GM23338 (cell line): ENCODE data around the gene YTHDF2. TPM values are rescaled to one million over a fixed set of nuclear protein-coding genes. Genes with fewer than 3 reads are reported as not detected.

ENCODE experiments used
- ATAC-seq: fragments of 200-7000 bp; cut with Tn5 transposase; 3 replicates; pipeline ENCODE4 v1.9.1; 2020
- DNase-seq: peaks from one replicate; pipeline ENCODE4 v3.0.0-alpha.2; 2015; ENCODE audit warnings: low spot score
- H2AFZ ChIP-seq: fragments of 200-600 bp; sonication (generic); 2 replicates; pipeline ENCODE4 v1.8.0; 2016; ENCODE audit warnings: antibody characterized with exemption, mild to moderate bottlenecking, moderate library complexity
- H3F3A ChIP-seq: fragments of 200-600 bp; sonication (generic); replicated peaks from 2 replicates; pipeline ENCODE4 v1.8.0; 2017; ENCODE audit warnings: antibody characterized with exemption, mixed run types, low read depth
- H3K27ac ChIP-seq: fragments of 200-600 bp; sonication (generic); 2 replicates; pipeline ENCODE4 v1.6.1; 2016; ENCODE audit warnings: low read depth
- H3K27me3 ChIP-seq: fragments of 200-600 bp; sonication (generic); 2 replicates; pipeline ENCODE4 v1.8.0; 2016; ENCODE audit warnings: mild to moderate bottlenecking, mixed run types, moderate library complexity; ENCODE audit not compliant: insufficient read depth
- H3K36me3 ChIP-seq: fragments of 200-600 bp; sonication (generic); 2 replicates; pipeline ENCODE4 v1.8.0; 2016; ENCODE audit warnings: mild to moderate bottlenecking; ENCODE audit not compliant: insufficient read depth
- H3K4me1 ChIP-seq: fragments of 200-600 bp; sonication (generic); 2 replicates; pipeline ENCODE4 v1.8.0; 2016; ENCODE audit warnings: mild to moderate bottlenecking, moderate library complexity; ENCODE audit not compliant: insufficient read depth
- H3K4me2 ChIP-seq: fragments of 200-600 bp; sonication (generic); 2 replicates; pipeline ENCODE4 v1.7.1; 2017; ENCODE audit warnings: mixed run types
- H3K4me3 ChIP-seq: fragments of 200-600 bp; sonication (generic); 2 replicates; pipeline ENCODE4 v1.6.1; 2016; ENCODE audit warnings: mixed run types
- H3K79me2 ChIP-seq: fragments of 200-600 bp; sonication (generic); replicated peaks from 2 replicates; pipeline ENCODE4 v1.8.0; 2017; ENCODE audit warnings: mild to moderate bottlenecking; ENCODE audit not compliant: insufficient read depth
- H3K9me2 ChIP-seq: fragments of 200-600 bp; sonication (generic); 2 replicates; pipeline ENCODE4 v1.8.0; 2017; ENCODE audit not compliant: insufficient read depth
- H4K20me1 ChIP-seq: fragments of 200-600 bp; sonication (generic); replicated peaks from 2 replicates; pipeline ENCODE4 v1.8.0; 2017; ENCODE audit warnings: mild to moderate bottlenecking; ENCODE audit not compliant: insufficient read depth
- H3K27ac Mint-ChIP-seq: 2 replicates; pipeline ENCODE4 v1.8.0; 2020; ENCODE audit warnings: inconsistent platforms, mild to moderate bottlenecking, moderate library complexity, mixed read lengths
- H3K27me3 Mint-ChIP-seq: 3 replicates; pipeline ENCODE4 v1.8.0; 2022; ENCODE audit warnings: low read depth, mild to moderate bottlenecking, moderate library complexity, mixed read lengths, inconsistent platforms; ENCODE audit not compliant: insufficient read depth, poor library complexity
- H3K36me3 Mint-ChIP-seq: 3 replicates; pipeline ENCODE4 v1.8.0; 2021; ENCODE audit warnings: low read depth, mild to moderate bottlenecking, inconsistent platforms, moderate library complexity, mixed read lengths
- H3K4me1 Mint-ChIP-seq: 3 replicates; pipeline ENCODE4 v1.8.0; 2020; ENCODE audit warnings: mild to moderate bottlenecking, inconsistent platforms, mixed read lengths
- H3K4me3 Mint-ChIP-seq: 3 replicates; pipeline ENCODE4 v1.8.0; 2021; ENCODE audit warnings: moderate library complexity, mild to moderate bottlenecking, inconsistent platforms, mixed read lengths
- H3K9me3 Mint-ChIP-seq: 3 replicates; pipeline ENCODE4 v1.8.0; 2020; ENCODE audit warnings: moderate library complexity, mild to moderate bottlenecking, inconsistent platforms, mixed read lengths
- CREB1 ChIP-seq: fragments of 250-450 bp; sonication (Bioruptor Pico); IDR thresholded peaks from 2 replicates; pipeline ENCODE4 v1.5.0; 2020; ENCODE audit warnings: low read depth, mild to moderate bottlenecking, moderate library complexity
- EZH2 ChIP-seq: fragments of 200-600 bp; sonication (generic); IDR thresholded peaks from one replicate; pipeline ENCODE4 v1.8.0; 2017; ENCODE audit warnings: antibody characterized with exemption, mild to moderate bottlenecking, low read depth; ENCODE audit not compliant: unreplicated experiment
- JUNB ChIP-seq: IDR thresholded peaks from one replicate; pipeline ENCODE4 v1.6.1; 2016; ENCODE audit warnings: antibody characterized with exemption; ENCODE audit not compliant: unreplicated experiment
- NANOG ChIP-seq: IDR thresholded peaks from 2 replicates; pipeline ENCODE4 v1.6.1; 2016; ENCODE audit warnings: antibody characterized with exemption, borderline replicate concordance
- POLR2AphosphoS5 ChIP-seq: IDR thresholded peaks from 2 replicates; pipeline ENCODE4 v1.6.1; 2016; ENCODE audit warnings: antibody characterized with exemption, low read depth
- STAT1 ChIP-seq: IDR thresholded peaks from one replicate; pipeline ENCODE4 v1.6.1; 2016; ENCODE audit warnings: antibody characterized with exemption; ENCODE audit not compliant: unreplicated experiment
- ZNF114 ChIP-seq: fragments of 250-450 bp; sonication (Bioruptor Pico); IDR thresholded peaks from 2 replicates; pipeline ENCODE4 v1.5.0; 2020; ENCODE audit warnings: mild to moderate bottlenecking, moderate library complexity
- ZNF331 ChIP-seq: fragments of 250-450 bp; sonication (Bioruptor Pico); IDR thresholded peaks from 2 replicates; pipeline ENCODE4 v1.5.0; 2020; ENCODE audit warnings: low read depth, mild to moderate bottlenecking, moderate library complexity
- polyA plus RNA-seq: library from polyadenylated mRNA; unstranded; fragments of >200 nt; fragmentation: Nextera tagmentation; extraction: Ambion mirVana; gene quantifications from 2 replicates; pipeline ENCODE4 v1.2.1, GENCODE V29; 2016
- total RNA-seq: library from RNA; depleted of rRNA; stranded (reverse); fragments of >200 nt; shearing (Covaris generic); gene quantifications from 2 replicates; pipeline ENCODE4 v1.2.3, GENCODE V29; 2014
- TF ChIP-seq, protein P1 (sequence below): fragments of 250-450 bp; sonication (Bioruptor Pico); IDR thresholded peaks from 2 replicates; pipeline ENCODE4 v1.5.0; 2020; ENCODE audit warnings: mild to moderate bottlenecking, moderate library complexity
- TF ChIP-seq, protein P2 (sequence below), 2 experiments: fragments of 200-600 bp in 1 of 2; sonication (generic) in 1 of 2; conservative IDR thresholded peaks; 2 replicates each; pipeline versions ENCODE4 v1.5.1 to v1.6.1; 2016 to 2017; ENCODE audit warnings: antibody characterized with exemption in 2 of 2, low read depth in 2 of 2, mild to moderate bottlenecking in 2 of 2, moderate library complexity in 1 of 2
- TF ChIP-seq, protein P3 (sequence below): IDR thresholded peaks from one replicate; pipeline ENCODE4 v1.6.1; 2018; ENCODE audit warnings: antibody characterized with exemption; ENCODE audit not compliant: unreplicated experiment

YTHDF2 gene
- total and polyA plus RNA-seq, 2 experiments from 2014 or later = 130 to 169 TPM

DNA sequence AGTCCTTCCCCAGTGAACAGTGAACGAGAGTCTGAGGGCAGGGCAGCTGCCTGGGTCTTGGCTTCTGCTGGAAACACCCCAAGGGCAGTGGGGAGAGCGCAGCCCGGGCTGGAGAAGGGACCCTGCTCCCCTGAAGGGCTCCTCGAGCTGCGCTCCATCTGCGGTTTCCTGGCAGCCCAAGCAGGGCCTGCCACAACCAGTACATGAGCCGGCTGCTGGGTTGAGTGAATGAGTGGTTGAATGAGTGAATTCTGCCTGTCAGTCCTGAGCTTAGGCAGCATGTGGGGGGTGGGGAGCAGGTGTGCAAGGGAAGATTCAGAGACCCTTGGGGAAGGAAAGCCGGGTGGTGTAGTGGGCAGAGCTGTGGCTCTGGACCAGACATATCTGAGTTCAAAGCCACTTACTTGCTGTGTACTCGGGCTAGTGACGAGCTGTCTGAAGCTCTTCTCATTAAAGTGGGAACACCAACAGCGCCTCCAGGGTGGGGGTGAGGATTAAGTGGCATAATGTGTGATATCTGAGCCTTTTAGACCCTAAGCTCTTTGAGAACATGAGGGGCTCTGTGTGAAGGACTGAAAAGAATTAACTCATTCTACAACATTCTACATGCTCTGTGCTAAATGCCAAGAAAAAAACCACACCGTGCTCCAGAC is 78.9 kb downstream of the YTHDF2 start (continued):
- TF ChIP-seq, protein P1, sequence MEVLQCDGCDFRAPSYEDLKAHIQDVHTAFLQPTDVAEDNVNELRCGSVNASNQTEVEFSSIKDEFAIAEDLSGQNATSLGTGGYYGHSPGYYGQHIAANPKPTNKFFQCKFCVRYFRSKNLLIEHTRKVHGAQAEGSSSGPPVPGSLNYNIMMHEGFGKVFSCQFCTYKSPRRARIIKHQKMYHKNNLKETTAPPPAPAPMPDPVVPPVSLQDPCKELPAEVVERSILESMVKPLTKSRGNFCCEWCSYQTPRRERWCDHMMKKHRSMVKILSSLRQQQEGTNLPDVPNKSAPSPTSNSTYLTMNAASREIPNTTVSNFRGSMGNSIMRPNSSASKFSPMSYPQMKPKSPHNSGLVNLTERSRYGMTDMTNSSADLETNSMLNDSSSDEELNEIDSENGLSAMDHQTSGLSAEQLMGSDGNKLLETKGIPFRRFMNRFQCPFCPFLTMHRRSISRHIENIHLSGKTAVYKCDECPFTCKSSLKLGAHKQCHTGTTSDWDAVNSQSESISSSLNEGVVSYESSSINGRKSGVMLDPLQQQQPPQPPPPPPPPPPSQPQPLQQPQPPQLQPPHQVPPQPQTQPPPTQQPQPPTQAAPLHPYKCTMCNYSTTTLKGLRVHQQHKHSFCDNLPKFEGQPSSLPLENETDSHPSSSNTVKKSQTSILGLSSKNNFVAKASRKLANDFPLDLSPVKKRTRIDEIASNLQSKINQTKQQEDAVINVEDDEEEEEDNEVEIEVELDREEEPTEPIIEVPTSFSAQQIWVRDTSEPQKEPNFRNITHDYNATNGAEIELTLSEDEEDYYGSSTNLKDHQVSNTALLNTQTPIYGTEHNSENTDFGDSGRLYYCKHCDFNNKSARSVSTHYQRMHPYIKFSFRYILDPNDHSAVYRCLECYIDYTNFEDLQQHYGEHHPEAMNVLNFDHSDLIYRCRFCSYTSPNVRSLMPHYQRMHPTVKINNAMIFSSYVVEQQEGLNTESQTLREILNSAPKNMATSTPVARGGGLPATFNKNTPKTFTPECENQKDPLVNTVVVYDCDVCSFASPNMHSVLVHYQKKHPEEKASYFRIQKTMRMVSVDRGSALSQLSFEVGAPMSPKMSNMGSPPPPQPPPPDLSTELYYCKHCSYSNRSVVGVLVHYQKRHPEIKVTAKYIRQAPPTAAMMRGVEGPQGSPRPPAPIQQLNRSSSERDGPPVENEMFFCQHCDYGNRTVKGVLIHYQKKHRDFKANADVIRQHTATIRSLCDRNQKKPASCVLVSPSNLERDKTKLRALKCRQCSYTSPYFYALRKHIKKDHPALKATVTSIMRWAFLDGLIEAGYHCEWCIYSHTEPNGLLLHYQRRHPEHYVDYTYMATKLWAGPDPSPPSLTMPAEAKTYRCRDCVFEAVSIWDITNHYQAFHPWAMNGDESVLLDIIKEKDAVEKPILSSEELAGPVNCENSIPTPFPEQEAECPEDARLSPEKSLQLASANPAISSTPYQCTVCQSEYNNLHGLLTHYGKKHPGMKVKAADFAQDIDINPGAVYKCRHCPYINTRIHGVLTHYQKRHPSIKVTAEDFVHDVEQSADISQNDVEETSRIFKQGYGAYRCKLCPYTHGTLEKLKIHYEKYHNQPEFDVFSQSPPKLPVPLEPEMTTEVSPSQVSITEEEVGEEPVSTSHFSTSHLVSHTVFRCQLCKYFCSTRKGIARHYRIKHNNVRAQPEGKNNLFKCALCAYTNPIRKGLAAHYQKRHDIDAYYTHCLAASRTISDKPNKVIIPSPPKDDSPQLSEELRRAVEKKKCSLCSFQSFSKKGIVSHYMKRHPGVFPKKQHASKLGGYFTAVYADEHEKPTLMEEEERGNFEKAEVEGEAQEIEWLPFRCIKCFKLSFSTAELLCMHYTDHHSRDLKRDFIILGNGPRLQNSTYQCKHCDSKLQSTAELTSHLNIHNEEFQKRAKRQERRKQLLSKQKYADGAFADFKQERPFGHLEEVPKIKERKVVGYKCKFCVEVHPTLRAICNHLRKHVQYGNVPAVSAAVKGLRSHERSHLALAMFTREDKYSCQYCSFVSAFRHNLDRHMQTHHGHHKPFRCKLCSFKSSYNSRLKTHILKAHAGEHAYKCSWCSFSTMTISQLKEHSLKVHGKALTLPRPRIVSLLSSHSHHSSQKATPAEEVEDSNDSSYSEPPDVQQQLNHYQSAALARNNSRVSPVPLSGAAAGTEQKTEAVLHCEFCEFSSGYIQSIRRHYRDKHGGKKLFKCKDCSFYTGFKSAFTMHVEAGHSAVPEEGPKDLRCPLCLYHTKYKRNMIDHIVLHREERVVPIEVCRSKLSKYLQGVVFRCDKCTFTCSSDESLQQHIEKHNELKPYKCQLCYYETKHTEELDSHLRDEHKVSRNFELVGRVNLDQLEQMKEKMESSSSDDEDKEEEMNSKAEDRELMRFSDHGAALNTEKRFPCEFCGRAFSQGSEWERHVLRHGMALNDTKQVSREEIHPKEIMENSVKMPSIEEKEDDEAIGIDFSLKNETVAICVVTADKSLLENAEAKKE = no peak
- TF ChIP-seq NANOG = no peak
- TF ChIP-seq STAT1 = no peak
- TF ChIP-seq JUNB = no peak
- no peak for TF ChIP-seq EZH2

DNA sequence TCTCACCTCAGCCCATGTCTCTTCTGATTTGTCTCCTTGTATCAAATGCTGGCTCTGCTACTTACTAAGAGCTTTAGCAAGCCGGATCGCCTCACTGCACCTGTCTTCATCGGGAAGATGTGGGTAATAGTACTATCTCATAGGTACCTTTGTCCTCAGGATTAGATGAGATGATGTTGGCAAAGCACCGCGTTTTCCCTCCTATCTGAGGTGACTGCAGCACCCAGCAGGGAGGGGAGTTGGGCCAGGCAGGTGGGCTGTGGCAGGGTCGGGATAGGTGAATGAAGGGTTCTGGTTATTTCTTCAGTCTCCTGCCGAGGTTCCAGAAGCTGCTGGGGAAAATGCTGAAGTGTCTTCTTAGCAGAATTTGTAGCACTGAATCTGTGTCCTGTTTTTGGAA is 80.4 kb downstream of the YTHDF2 start:
- Histone ChIP-seq H3K27me3 (peaks cover 21% of the 10 kb centered on the region), H3K36me3 (no peaks in the 10 kb centered on the region), H3K4me2 (no peak overlapping the region), H3K79me2 (no peaks in the 10 kb centered on the region), H3K27ac (no peak overlapping the region), H3F3A (peaks cover 11% of the 10 kb centered on the region), H2AFZ (no peak overlapping the region), H3K4me3 (no peak overlapping the region), H3K9me2 (no peaks in the 10 kb centered on the region), H3K4me1 (peaks cover 4% of the 10 kb centered on the region), H4K20me1 (no peaks in the 10 kb centered on the region)
- no peak overlapping the region for H3K4me3 Mint-ChIP-seq
- DNase-seq = no peak
- peaks cover 3% of the 10 kb centered on the region; the same call in 1 of the 3 replicates for H3K9me3 Mint-ChIP-seq
- H3K27me3 Mint-ChIP-seq = peaks cover 23% of the 10 kb centered on the region
- H3K36me3 Mint-ChIP-seq = no peaks in the 10 kb centered on the region
- peaks cover 12% of the 10 kb centered on the region for H3K4me1 Mint-ChIP-seq
- no peak for ATAC-seq
- no peak overlapping the region for H3K27ac Mint-ChIP-seq
- TF ChIP-seq, protein P2, sequence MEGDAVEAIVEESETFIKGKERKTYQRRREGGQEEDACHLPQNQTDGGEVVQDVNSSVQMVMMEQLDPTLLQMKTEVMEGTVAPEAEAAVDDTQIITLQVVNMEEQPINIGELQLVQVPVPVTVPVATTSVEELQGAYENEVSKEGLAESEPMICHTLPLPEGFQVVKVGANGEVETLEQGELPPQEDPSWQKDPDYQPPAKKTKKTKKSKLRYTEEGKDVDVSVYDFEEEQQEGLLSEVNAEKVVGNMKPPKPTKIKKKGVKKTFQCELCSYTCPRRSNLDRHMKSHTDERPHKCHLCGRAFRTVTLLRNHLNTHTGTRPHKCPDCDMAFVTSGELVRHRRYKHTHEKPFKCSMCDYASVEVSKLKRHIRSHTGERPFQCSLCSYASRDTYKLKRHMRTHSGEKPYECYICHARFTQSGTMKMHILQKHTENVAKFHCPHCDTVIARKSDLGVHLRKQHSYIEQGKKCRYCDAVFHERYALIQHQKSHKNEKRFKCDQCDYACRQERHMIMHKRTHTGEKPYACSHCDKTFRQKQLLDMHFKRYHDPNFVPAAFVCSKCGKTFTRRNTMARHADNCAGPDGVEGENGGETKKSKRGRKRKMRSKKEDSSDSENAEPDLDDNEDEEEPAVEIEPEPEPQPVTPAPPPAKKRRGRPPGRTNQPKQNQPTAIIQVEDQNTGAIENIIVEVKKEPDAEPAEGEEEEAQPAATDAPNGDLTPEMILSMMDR (conservative IDR thresholded peaks at IDR 0.05; ENCODE audit: low read depth in 2 of 2) = no peak
- no peak for TF ChIP-seq ZNF114 (CRISPR knock-in tag)
- no peak for TF ChIP-seq EZH2
- TF ChIP-seq, protein P3, sequence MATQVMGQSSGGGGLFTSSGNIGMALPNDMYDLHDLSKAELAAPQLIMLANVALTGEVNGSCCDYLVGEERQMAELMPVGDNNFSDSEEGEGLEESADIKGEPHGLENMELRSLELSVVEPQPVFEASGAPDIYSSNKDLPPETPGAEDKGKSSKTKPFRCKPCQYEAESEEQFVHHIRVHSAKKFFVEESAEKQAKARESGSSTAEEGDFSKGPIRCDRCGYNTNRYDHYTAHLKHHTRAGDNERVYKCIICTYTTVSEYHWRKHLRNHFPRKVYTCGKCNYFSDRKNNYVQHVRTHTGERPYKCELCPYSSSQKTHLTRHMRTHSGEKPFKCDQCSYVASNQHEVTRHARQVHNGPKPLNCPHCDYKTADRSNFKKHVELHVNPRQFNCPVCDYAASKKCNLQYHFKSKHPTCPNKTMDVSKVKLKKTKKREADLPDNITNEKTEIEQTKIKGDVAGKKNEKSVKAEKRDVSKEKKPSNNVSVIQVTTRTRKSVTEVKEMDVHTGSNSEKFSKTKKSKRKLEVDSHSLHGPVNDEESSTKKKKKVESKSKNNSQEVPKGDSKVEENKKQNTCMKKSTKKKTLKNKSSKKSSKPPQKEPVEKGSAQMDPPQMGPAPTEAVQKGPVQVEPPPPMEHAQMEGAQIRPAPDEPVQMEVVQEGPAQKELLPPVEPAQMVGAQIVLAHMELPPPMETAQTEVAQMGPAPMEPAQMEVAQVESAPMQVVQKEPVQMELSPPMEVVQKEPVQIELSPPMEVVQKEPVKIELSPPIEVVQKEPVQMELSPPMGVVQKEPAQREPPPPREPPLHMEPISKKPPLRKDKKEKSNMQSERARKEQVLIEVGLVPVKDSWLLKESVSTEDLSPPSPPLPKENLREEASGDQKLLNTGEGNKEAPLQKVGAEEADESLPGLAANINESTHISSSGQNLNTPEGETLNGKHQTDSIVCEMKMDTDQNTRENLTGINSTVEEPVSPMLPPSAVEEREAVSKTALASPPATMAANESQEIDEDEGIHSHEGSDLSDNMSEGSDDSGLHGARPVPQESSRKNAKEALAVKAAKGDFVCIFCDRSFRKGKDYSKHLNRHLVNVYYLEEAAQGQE = no peak
- TF ChIP-seq ZNF331 (CRISPR knock-in tag) = no peak
- no peak for TF ChIP-seq CREB1 (CRISPR knock-in tag)
- TF ChIP-seq STAT1 = no peak
- no peak for TF ChIP-seq POLR2AphosphoS5
